Measurements from ENCODE around the gene CEP112.
"Not testable (repeated sequence)": the region's sequence is repeated elsewhere in the genome, so short reads cannot be mapped to it uniquely, and the experiment has no call there.

Gene CEP112

GRCh38 chr17:66149562-66149961 lies 42.4 kb downstream of the CEP112 start:
- DNase-seq: no peak

GRCh38 chr17:66146394-66146793 lies 45.5 kb downstream of the CEP112 start:
- DNase-seq: no peak

GRCh38 chr17:66143657-66144282 lies 48.2 kb downstream of the CEP112 start:
- no peak for DNase-seq

- DNase-seq: no peak
Observed at GRCh38 chr17:66142428-66142827, 49.5 kb downstream of the CEP112 start.

GRCh38 chr17:66138120-66138519 lies 53.8 kb downstream of the CEP112 start:
- DNase-seq: no peak

- no peak for DNase-seq
Observed at GRCh38 chr17:66135896-66136295, 56.0 kb downstream of the CEP112 start.

- DNase-seq: no peak
Observed at GRCh38 chr17:66135219-66135618, 56.7 kb downstream of the CEP112 start.

- DNase-seq: no peak
Observed at GRCh38 chr17:66129759-66130158, 62.2 kb downstream of the CEP112 start.

GRCh38 chr17:66126231-66126630 lies 65.7 kb downstream of the CEP112 start:
- no peak for DNase-seq

GRCh38 chr17:66123163-66123562 lies 68.8 kb downstream of the CEP112 start:
- no peak for DNase-seq

GRCh38 chr17:66115246-66115645 lies 76.7 kb downstream of the CEP112 start:
- DNase-seq: no peak

GRCh38 chr17:66114609-66115008 lies 77.3 kb downstream of the CEP112 start:
- no peak for DNase-seq

- no peak for DNase-seq
Observed at GRCh38 chr17:66107731-66108130, 84.2 kb downstream of the CEP112 start.

GRCh38 chr17:66098040-66098439 lies 93.9 kb downstream of the CEP112 start:
- DNase-seq: no peak

- DNase-seq: no peak
Observed at GRCh38 chr17:66094727-66095126, 97.2 kb downstream of the CEP112 start.

- no peak for DNase-seq
Observed at GRCh38 chr17:66091445-66092080, 100.4 kb downstream of the CEP112 start.

- no peak for DNase-seq
Observed at GRCh38 chr17:66089764-66090163, 102.2 kb downstream of the CEP112 start.

GRCh38 chr17:66088173-66088572 lies 103.8 kb downstream of the CEP112 start:
- no peak for DNase-seq

- DNase-seq: no peak
Observed at GRCh38 chr17:66087073-66087472, 104.9 kb downstream of the CEP112 start.

GRCh38 chr17:66085221-66085620 lies 106.7 kb downstream of the CEP112 start:
- DNase-seq: no peak

- not testable (repeated sequence) for DNase-seq
Observed at GRCh38 chr17:66080670-66081069, 111.3 kb downstream of the CEP112 start.

- DNase-seq: no peak
Observed at GRCh38 chr17:66076546-66077190, 115.3 kb downstream of the CEP112 start.

GRCh38 chr17:66073384-66073783 lies 118.5 kb downstream of the CEP112 start:
- no peak for DNase-seq

GRCh38 chr17:66063686-66064085 lies 128.2 kb downstream of the CEP112 start:
- no peak for DNase-seq

Measured in NCI-H1436 treated with DMSO at 0.1 percent for 48 hours (cell line).